ENCODE data around the gene MECP2. TPM values are rescaled to one million over a fixed set of nuclear protein-coding genes. Genes with fewer than 3 reads are reported as not detected.

The MECP2 gene
- polyA plus RNA-seq, 1 donor (not counting 4 experiments of a cell fraction or from before 2014, with no cell fraction given): 9.9 TPM

- Histone ChIP-seq H3K9me3 (ENCODE audit: control insufficient read depth, low read depth, low read length) (no peaks in the 10 kb centered on the region), H3K79me2 (ENCODE audit: control insufficient read depth, insufficient read depth, low read length) (no peaks in the 10 kb centered on the region), H3K27me3 (ENCODE audit: control insufficient read depth, extremely low read depth, insufficient read depth, low read length) (peaks cover 5% of the 10 kb centered on the region), H3K9me1 (ENCODE audit: control insufficient read depth, extremely low read depth, insufficient read depth, low read length) (no peaks in the 10 kb centered on the region), H3K4me1 (ENCODE audit: control insufficient read depth, extremely low read depth, insufficient read depth, low read length) (no peaks in the 10 kb centered on the region), H3K4me2 (ENCODE audit: control insufficient read depth, extremely low read depth, insufficient read depth, low read depth, low read length) (no peak overlapping the region), H3K36me3 (ENCODE audit: control insufficient read depth in 2 of 2, extremely low read depth in 1 of 2, insufficient read depth in 2 of 2, low read length in 2 of 2) (no peaks in the 10 kb centered on the region), H2AFZ (ENCODE audit: control insufficient read depth, low read length) (no peak overlapping the region), H3K4me3 (ENCODE audit: control insufficient read depth in 2 of 3, extremely low read depth in 1 of 3, insufficient read depth in 2 of 3, low read depth in 1 of 3, low read length in 3 of 3) (no peak overlapping the region), H3K9ac (ENCODE audit: control insufficient read depth, extremely low read depth, insufficient read depth, low read length) (no peak overlapping the region), H3K27ac (ENCODE audit: control insufficient read depth, insufficient read depth, low read length) (no peak overlapping the region), H4K20me1 (ENCODE audit: control insufficient read depth, extremely low read depth, insufficient read depth, low read length) (no peaks in the 10 kb centered on the region)
- TF ChIP-seq EZH2 (IDR thresholded peaks at IDR 0.05; ENCODE audit: low read length) (no peak), CTCF (optimal IDR thresholded peaks at IDR 0.05 in 1 of 3, IDR thresholded peaks at IDR 0.05 in 1 of 3, conservative IDR thresholded peaks at IDR 0.05 in 1 of 3; ENCODE audit: extremely low read depth in 1 of 3, insufficient read depth in 2 of 3, low read length in 3 of 3) (no peak)
- no peak for DNase-seq (ENCODE audit: low read depth, low spot score)
- no peak for FAIRE-seq
- dilution Hi-C loops (cut with MboI; ENCODE audit: extremely low pct_ligation_motif_present, low sequenced_read_pairs): no loop called here
These were observed 17.6 kb upstream of the MECP2 start for GRCh38 chrX:154115071-154115470.

GRCh38 chrX:154114652-154115051 is 17.1 kb upstream of the MECP2 start:
- Histone ChIP-seq H3K4me3 (ENCODE audit: control insufficient read depth in 2 of 3, extremely low read depth in 1 of 3, insufficient read depth in 2 of 3, low read depth in 1 of 3, low read length in 3 of 3) (no peak overlapping the region), H3K79me2 (ENCODE audit: control insufficient read depth, insufficient read depth, low read length) (no peaks in the 10 kb centered on the region), H3K27ac (ENCODE audit: control insufficient read depth, insufficient read depth, low read length) (no peak overlapping the region), H3K4me2 (ENCODE audit: control insufficient read depth, extremely low read depth, insufficient read depth, low read depth, low read length) (no peak overlapping the region), H3K9me1 (ENCODE audit: control insufficient read depth, extremely low read depth, insufficient read depth, low read length) (no peaks in the 10 kb centered on the region), H3K36me3 (ENCODE audit: control insufficient read depth in 2 of 2, extremely low read depth in 1 of 2, insufficient read depth in 2 of 2, low read length in 2 of 2) (no peaks in the 10 kb centered on the region), H3K9ac (ENCODE audit: control insufficient read depth, extremely low read depth, insufficient read depth, low read length) (no peak overlapping the region), H2AFZ (ENCODE audit: control insufficient read depth, low read length) (no peak overlapping the region), H4K20me1 (ENCODE audit: control insufficient read depth, extremely low read depth, insufficient read depth, low read length) (no peaks in the 10 kb centered on the region), H3K27me3 (ENCODE audit: control insufficient read depth, extremely low read depth, insufficient read depth, low read length) (peaks cover 5% of the 10 kb centered on the region), H3K9me3 (ENCODE audit: control insufficient read depth, low read depth, low read length) (no peaks in the 10 kb centered on the region), H3K4me1 (ENCODE audit: control insufficient read depth, extremely low read depth, insufficient read depth, low read length) (no peaks in the 10 kb centered on the region)
- dilution Hi-C loops (cut with MboI; ENCODE audit: extremely low pct_ligation_motif_present, low sequenced_read_pairs): no loop called here
- no peak for TF ChIP-seq EZH2 (IDR thresholded peaks at IDR 0.05; ENCODE audit: low read length)
- no peak for TF ChIP-seq CTCF (optimal IDR thresholded peaks at IDR 0.05 in 1 of 3, IDR thresholded peaks at IDR 0.05 in 1 of 3, conservative IDR thresholded peaks at IDR 0.05 in 1 of 3; ENCODE audit: extremely low read depth in 1 of 3, insufficient read depth in 2 of 3, low read length in 3 of 3)
- no peak for FAIRE-seq
- DNase-seq (ENCODE audit: low read depth, low spot score): no peak

Data from keratinocyte (primary cell).